Endothelial cell of umbilical vein (primary cell): ENCODE results near the gene TRAF1. TPM values are rescaled to one million over a fixed set of nuclear protein-coding genes. Genes with fewer than 3 reads are reported as not detected.

Source experiments
- BruUV-seq: library from RNA; stranded (reverse); fragments of 400-500 nt; replicated peaks from 2 replicates; lab custom pipeline; 2021; lab: Mats Ljungman, UMichigan
- CTCF ChIA-PET: fragments of 300-600, 350-600 bp; sonication (Branson Sonifier 250); formaldehyde crosslinking; loops from one replicate; lab custom pipeline; 2021; ENCODE audit warnings: antibody characterized with exemption, inconsistent platforms; lab: Charles Lee
- POLR2A ChIA-PET: fragments of 300-600, 350-600 bp; sonication (Branson Sonifier 250); formaldehyde crosslinking; loops from one replicate; lab custom pipeline; 2021; ENCODE audit warnings: antibody characterized with exemption, inconsistent platforms; lab: Charles Lee
- DNase-seq: peaks from one replicate; pipeline ENCODE4 v3.0.0-alpha.2; 2011; ENCODE audit warnings: low read depth, low spot score
- FAIRE-seq: peaks from 2 replicates; lab custom pipeline; 2011; peaks lifted over from hg19 to GRCh38; lab: Jason Lieb, UNC
- H2AFZ ChIP-seq: 2 replicates; pipeline ENCODE4 v1.6.0; 2012; ENCODE audit warnings: low read depth, low read length, control low read depth, inconsistent platforms
- H3K27ac ChIP-seq: 2 replicates; pipeline ENCODE4 v1.5.1; 2011; ENCODE audit warnings: low read depth, mild to moderate bottlenecking, control low read depth, low read length, moderate library complexity; ENCODE audit not compliant: insufficient read depth
- H3K27me3 ChIP-seq, 2 experiments: 2 replicates each; pipeline versions ENCODE4 v1.6.0 to v1.6.1; 2011; ENCODE audit warnings: low read length in 2 of 2, mixed read lengths in 1 of 2; ENCODE audit not compliant: control insufficient read depth in 2 of 2, insufficient read depth in 2 of 2
- H3K36me3 ChIP-seq, 2 experiments: 2 replicates in 1 of 2; 3 replicates in 1 of 2; pipeline ENCODE4 v1.5.1; 2011; ENCODE audit warnings: low read length in 2 of 2, mild to moderate bottlenecking in 1 of 2, moderate library complexity in 1 of 2; ENCODE audit not compliant: control insufficient read depth in 2 of 2, insufficient read depth in 2 of 2; ENCODE audit errors: extremely low read depth in 1 of 2
- H3K4me1 ChIP-seq: 3 replicates; pipeline ENCODE4 v1.5.1; 2011; ENCODE audit warnings: mild to moderate bottlenecking, low read length; ENCODE audit not compliant: control insufficient read depth, insufficient read depth; ENCODE audit errors: extremely low read depth
- H3K4me2 ChIP-seq: 2 replicates; pipeline ENCODE4 v1.6.1; 2011; ENCODE audit warnings: low read length, control low read depth, mixed read lengths; ENCODE audit not compliant: insufficient read depth
- H3K4me3 ChIP-seq, 3 experiments: fragments of 200-600 bp in 1 of 3; sonication (generic), shearing (Covaris generic) in 1 of 3; replicated peaks in 1 of 3; 2 replicates each; pipeline ENCODE4 v1.5.1; 2011 to 2016; ENCODE audit warnings: control low read depth in 3 of 3, low read length in 3 of 3, mild to moderate bottlenecking in 2 of 3, inconsistent platforms in 1 of 3, low read depth in 1 of 3, moderate library complexity in 1 of 3; ENCODE audit not compliant: insufficient read depth in 1 of 3
- H3K79me2 ChIP-seq: 2 replicates; pipeline ENCODE4 v1.6.0; 2012; ENCODE audit warnings: low read length, inconsistent platforms; ENCODE audit not compliant: control insufficient read depth, insufficient read depth
- H3K9ac ChIP-seq: replicated peaks from 2 replicates; pipeline ENCODE3; 2011; ENCODE audit warnings: low read length, control low read depth; ENCODE audit not compliant: insufficient read depth; ENCODE audit errors: extremely low read depth
- H3K9me1 ChIP-seq: replicated peaks from 3 replicates; pipeline ENCODE4 v1.6.0; 2011; ENCODE audit warnings: mild to moderate bottlenecking, low read length; ENCODE audit not compliant: control insufficient read depth, insufficient read depth; ENCODE audit errors: extremely low read depth
- H3K9me3 ChIP-seq: replicated peaks from 2 replicates; pipeline ENCODE4 v1.5.1; 2012; ENCODE audit warnings: low read length, inconsistent platforms; ENCODE audit not compliant: control insufficient read depth, insufficient read depth
- H4K20me1 ChIP-seq: replicated peaks from 2 replicates; pipeline ENCODE3; 2011; ENCODE audit warnings: mild to moderate bottlenecking, low read length; ENCODE audit not compliant: control insufficient read depth, insufficient read depth; ENCODE audit errors: extremely low read depth
- EZH2 ChIP-seq: IDR thresholded peaks from 2 replicates; pipeline ENCODE4 v1.6.1; 2012; ENCODE audit warnings: borderline replicate concordance, low read depth, mild to moderate bottlenecking, moderate library complexity, low read length, inconsistent platforms; ENCODE audit not compliant: severe bottlenecking
- MYC ChIP-seq: IDR thresholded peaks from one replicate; pipeline ENCODE4 v1.6.1; 2011; ENCODE audit warnings: mild to moderate bottlenecking, low read depth, low read length
- POLR2A ChIP-seq: IDR thresholded peaks from 2 replicates; pipeline ENCODE4 v1.6.1; 2012; ENCODE audit warnings: low read depth, mild to moderate bottlenecking, control low read depth, low read length
- POLR2AphosphoS5 ChIP-seq: IDR thresholded peaks from 2 replicates; pipeline ENCODE4 v1.6.1; 2012; ENCODE audit warnings: low read depth, mild to moderate bottlenecking, control low read depth, low read length, moderate library complexity; ENCODE audit not compliant: insufficient read depth
- dilution Hi-C: fragments of 300-500 bp; cut with MboI; formaldehyde crosslinking; loops from one replicate; pipeline ENCODE4 v1.15.0; 2019; ENCODE audit warnings: low sequenced_read_pairs; ENCODE audit not compliant: extremely low pct_ligation_motif_present
- intact Hi-C: fragments of 100-400 bp; cut with micrococcal nuclease; formaldehyde crosslinking; loops from one replicate; pipeline ENCODE4 v1.10.0; 2022
- polyA plus RNA-seq, 4 experiments: library from polyadenylated mRNA; depleted of rRNA in 3 of 4; stranded (reverse) in 3 of 4; unstranded in 1 of 4; fragments of >200 nt; gene quantifications; 2 replicates each; pipeline versions ENCODE4 v1.2.1 to v1.2.3, GENCODE V29; 2011 to 2012; ENCODE audit warnings: missing spikeins in 1 of 4
- total RNA-seq: library from RNA; stranded (reverse); gene quantifications from 2 replicates; pipeline ENCODE4 v1.2.3, GENCODE V29; 2021

The TRAF1 gene
- total and polyA plus RNA-seq, 2 donors (not counting 3 experiments of a cell fraction or from before 2014, with no cell fraction given), result 2.0 to 2.6 TPM

DNA sequence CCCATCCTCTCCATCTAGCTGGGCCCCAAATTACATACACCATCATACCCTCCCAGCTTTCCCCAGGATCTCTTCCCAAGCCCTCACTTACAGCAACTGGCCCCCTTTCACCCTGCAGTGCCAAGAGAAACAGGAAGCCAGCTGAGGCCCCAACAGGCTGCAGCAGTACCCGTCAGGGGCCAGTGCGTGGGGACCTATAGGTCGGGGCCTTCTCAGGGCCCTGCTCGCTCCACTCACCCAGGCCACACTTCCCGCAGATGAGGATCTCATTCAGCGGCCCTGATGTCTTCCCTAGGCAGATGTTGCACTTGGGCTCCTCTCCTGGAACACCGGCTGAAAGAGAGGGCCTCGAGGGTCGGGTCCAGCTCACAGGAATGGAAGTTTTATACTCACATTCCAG is 56.4 kb downstream of the TRAF1 start:
- H3K4me3 ChIP-seq, result no peak overlapping the region
- H3K4me2 ChIP-seq, result no peak overlapping the region
- BruUV-seq, result no TSS peak
- peaks cover 23% of the 10 kb centered on the region for H3K4me1 ChIP-seq
- no peaks in the 10 kb centered on the region for H3K9me3 ChIP-seq
- no peak for TF ChIP-seq POLR2A
- no peak for TF ChIP-seq POLR2AphosphoS5
- H3K27ac ChIP-seq, result peak overlapping the region; percentile 3
- CTCF ChIA-PET, result interaction anchor here (0.8 to 5.6 kb wide), 6 partner anchors 23 to 250 kb away, joined by 3 to 38 read pairs (median 4); no protein-coding TSS in a partner anchor
- H3K27me3 ChIP-seq, result no peaks in the 10 kb centered on the region
- no peak for FAIRE-seq
- H3K36me3 ChIP-seq, result peaks cover 15 to 23% of the 10 kb centered on the region in 2 experiments
- POLR2A ChIA-PET, result no interaction called here
- intact Hi-C loops, result no loop called here
- no peaks in the 10 kb centered on the region for H4K20me1 ChIP-seq
- H2AFZ ChIP-seq, result no peak overlapping the region
- H3K9me1 ChIP-seq, result no peaks in the 10 kb centered on the region
- H3K79me2 ChIP-seq, result peaks cover 12% of the 10 kb centered on the region
- no peak overlapping the region for H3K9ac ChIP-seq
- peak; percentile 50 for DNase-seq
- dilution Hi-C loops, result no loop called here

DNA sequence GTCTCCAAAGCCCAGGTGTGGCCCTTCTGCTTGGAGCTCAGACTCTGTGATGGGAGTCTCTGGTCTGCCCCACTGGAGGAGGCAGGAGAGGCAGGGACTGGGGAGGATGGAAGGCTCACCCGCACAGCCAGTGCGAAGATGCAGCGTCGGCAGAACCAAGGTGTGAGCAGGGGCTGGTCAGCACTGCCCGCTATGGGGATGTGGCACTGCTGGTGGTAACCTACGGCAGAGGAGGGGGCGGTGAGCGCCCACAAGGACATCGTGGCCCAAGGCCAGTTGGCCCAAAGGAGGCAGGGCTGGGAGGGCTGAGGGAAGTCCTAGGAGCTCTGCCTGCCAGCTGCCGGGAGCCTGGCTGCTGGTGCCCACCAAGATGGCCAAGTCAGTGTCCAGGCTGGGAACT is 56.9 kb downstream of the TRAF1 start:
- Histone ChIP-seq H3K4me2 (no peak overlapping the region), H3K27ac (peak overlapping the region; percentile 3)
- CTCF ChIA-PET, result interaction anchor here (1.1 to 5.6 kb wide), 8 partner anchors 23 to 250 kb away, joined by 3 to 38 read pairs (median 4); no protein-coding TSS in a partner anchor

More for the DNA sequence above, 56.9 kb downstream of the TRAF1 start:
- Histone ChIP-seq H3K27me3 (no peaks in the 10 kb centered on the region), H3K79me2 (peaks cover 8% of the 10 kb centered on the region), H3K4me1 (peaks cover 18% of the 10 kb centered on the region), H3K4me3 (no peak overlapping the region), H3K36me3 (peaks cover 17 to 25% of the 10 kb centered on the region in 2 experiments), H4K20me1 (no peaks in the 10 kb centered on the region), H3K9me3 (no peaks in the 10 kb centered on the region), H3K9me1 (no peaks in the 10 kb centered on the region), H3K9ac (no peak overlapping the region), H2AFZ (no peak overlapping the region)
- intact Hi-C loops, result loop anchor here (1.0 to 2.0 kb wide), 3 partner anchors 67 to 205 kb away; partner anchors contain the start of genes CNTRL and FBXW2
- POLR2A ChIA-PET, result no interaction called here
- no peak for DNase-seq
- dilution Hi-C loops, result no loop called here
- no TSS peak for BruUV-seq
- TF ChIP-seq POLR2AphosphoS5 (peak; percentile 3), MYC (no peak), EZH2 (no peak)
- no peak for FAIRE-seq
